Peyer's patch (tissue), 4 donors: ENCODE data around the gene AUTS2. TPM values are rescaled to one million over a fixed set of nuclear protein-coding genes. Genes with fewer than 3 reads are reported as not detected.

ENCODE experiments used
- DNase-seq, 3 donors: peaks; one replicate each; pipeline ENCODE4 v3.0.0-alpha.2; 2017 to 2019
- H3K27ac ChIP-seq, 4 donors: fragments of 200-600 bp; sonication (generic); one replicate each; pipeline ENCODE4 v1.5.1; 2016 to 2019
- H3K27me3 ChIP-seq, 2 donors: fragments of 200-600 bp; sonication (generic); one replicate each; pipeline ENCODE4 v1.5.1; 2019
- H3K36me3 ChIP-seq, 3 donors: fragments of 200-600 bp; sonication (generic); one replicate each; pipeline ENCODE4 v1.5.1; 2016 to 2019
- H3K4me1 ChIP-seq, 4 donors: fragments of 200-600 bp; sonication (generic); one replicate each; pipeline ENCODE4 v1.5.1; 2016 to 2019
- H3K4me3 ChIP-seq, 4 donors: fragments of 200-600 bp; sonication (generic); 1 replicate in 3 of 4; 2 replicates in 1 of 4; pipeline ENCODE4 v1.5.1; 2016 to 2019; ENCODE audit warnings: mild to moderate bottlenecking in 1 of 4
- H3K9me3 ChIP-seq, 4 donors: fragments of 200-600 bp; sonication (generic); one replicate each; pipeline ENCODE4 v1.5.1; 2016 to 2019; ENCODE audit warnings: mild to moderate bottlenecking in 1 of 4
- POLR2A ChIP-seq, 2 donors: fragments of 450-650 bp; IDR thresholded peaks; one replicate each; pipeline ENCODE4 v1.5.1; 2017; ENCODE audit warnings: antibody characterized with exemption in 2 of 2, mild to moderate bottlenecking in 2 of 2, moderate library complexity in 2 of 2
- total RNA-seq, 4 donors: library from RNA; depleted of rRNA; stranded (reverse); fragments of >200 nt; gene quantifications; one replicate each; pipeline ENCODE4 v1.1.0, GENCODE V29; 2016
- TF ChIP-seq, protein P1 (sequence below), 6 experiments: fragments of 450-650 bp in 4 of 6; fragments of 200-600 bp in 2 of 6; sonication (generic) in 1 of 6; IDR thresholded peaks; one replicate each; pipeline ENCODE4 v1.5.1; 2017 to 2019; ENCODE audit warnings: antibody characterized with exemption in 6 of 6, mild to moderate bottlenecking in 3 of 6, moderate library complexity in 1 of 6

The AUTS2 gene
- total RNA-seq, 4 donors from 2014 or later, result 55.9 to 90.0 (median 72.6) TPM

DNA sequence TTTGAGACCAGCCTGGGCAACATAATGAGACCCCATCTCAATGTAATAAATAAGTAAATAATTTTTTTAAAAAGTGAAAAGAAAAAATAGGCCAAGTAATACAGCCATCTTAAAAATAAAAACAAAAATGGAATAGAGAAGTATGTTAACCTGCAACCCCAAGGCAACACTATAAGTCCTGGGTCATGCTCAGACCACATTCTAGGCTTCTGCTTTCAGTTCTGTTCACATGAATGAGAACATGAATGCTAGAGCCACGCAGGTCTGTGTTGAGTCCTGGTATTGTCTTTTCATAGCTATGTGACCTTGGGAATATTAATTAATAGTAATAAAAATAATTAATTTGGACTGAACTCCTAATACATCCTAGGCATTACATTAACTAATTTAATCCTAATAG is 284.0 kb downstream of the AUTS2 start:
- Histone ChIP-seq H3K4me1 (no peaks in the 10 kb centered on the region), H3K4me3 (no peak overlapping the region), H3K9me3 (no peaks in the 10 kb centered on the region), H3K36me3 (no peaks in the 10 kb centered on the region), H3K27ac (no peak overlapping the region), H3K27me3 (no peaks in the 10 kb centered on the region)
- no peak for TF ChIP-seq POLR2A (IDR thresholded peaks at IDR 0.05)
- TF ChIP-seq, protein P1, sequence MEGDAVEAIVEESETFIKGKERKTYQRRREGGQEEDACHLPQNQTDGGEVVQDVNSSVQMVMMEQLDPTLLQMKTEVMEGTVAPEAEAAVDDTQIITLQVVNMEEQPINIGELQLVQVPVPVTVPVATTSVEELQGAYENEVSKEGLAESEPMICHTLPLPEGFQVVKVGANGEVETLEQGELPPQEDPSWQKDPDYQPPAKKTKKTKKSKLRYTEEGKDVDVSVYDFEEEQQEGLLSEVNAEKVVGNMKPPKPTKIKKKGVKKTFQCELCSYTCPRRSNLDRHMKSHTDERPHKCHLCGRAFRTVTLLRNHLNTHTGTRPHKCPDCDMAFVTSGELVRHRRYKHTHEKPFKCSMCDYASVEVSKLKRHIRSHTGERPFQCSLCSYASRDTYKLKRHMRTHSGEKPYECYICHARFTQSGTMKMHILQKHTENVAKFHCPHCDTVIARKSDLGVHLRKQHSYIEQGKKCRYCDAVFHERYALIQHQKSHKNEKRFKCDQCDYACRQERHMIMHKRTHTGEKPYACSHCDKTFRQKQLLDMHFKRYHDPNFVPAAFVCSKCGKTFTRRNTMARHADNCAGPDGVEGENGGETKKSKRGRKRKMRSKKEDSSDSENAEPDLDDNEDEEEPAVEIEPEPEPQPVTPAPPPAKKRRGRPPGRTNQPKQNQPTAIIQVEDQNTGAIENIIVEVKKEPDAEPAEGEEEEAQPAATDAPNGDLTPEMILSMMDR (IDR thresholded peaks at IDR 0.05), result no peak
- DNase-seq, result no peak

DNA sequence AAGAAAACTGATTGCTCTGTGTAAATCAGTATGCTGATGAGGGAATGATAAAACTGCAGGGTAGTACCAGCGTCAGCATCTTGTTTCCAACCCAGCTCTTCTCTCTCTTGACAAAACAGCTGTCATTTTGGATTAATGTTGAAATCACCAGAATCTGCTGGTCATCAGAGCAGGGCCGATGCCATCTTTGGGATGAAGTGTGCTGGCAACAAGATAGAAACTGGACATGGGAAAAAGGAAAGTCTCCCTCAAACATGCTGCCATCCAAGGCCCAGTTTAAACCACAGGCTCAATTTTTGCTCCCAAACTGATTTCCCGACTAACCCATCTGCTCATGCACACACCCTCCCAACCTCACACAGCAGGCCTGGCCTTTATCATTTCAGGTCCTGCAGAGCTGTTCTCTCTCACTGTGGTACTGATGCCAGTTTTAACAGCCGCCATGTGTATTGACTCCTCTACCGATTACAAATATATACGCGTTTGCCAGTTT is 285.2 kb downstream of the AUTS2 start:
- H3K4me3 ChIP-seq, result no peak overlapping the region
- H3K27me3 ChIP-seq, result no peaks in the 10 kb centered on the region
- H3K4me1 ChIP-seq, result no peaks in the 10 kb centered on the region
- no peak for DNase-seq
- no peaks in the 10 kb centered on the region for H3K36me3 ChIP-seq
- no peak overlapping the region for H3K27ac ChIP-seq
- TF ChIP-seq, protein P1 (IDR thresholded peaks at IDR 0.05), result no peak
- no peak for TF ChIP-seq POLR2A (IDR thresholded peaks at IDR 0.05)
- no peaks in the 10 kb centered on the region for H3K9me3 ChIP-seq

DNA sequence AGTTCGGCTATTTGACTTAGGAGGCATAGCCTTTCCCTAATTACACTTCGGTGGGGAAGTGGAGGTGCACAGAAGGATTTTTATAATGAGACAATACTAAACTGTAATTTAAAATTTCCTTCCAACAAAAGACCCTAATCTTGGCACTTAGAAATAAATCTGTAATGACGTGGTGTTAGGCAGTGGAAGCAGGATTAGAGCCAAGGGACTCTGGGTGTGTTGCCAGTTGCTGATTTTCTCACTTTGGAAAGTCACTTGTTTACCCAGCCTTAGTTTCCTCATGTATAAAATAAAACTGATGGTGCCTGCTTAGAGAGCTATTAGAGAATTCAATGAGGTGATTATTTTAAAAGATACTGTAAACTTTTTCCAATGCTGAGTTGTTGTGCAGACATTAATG is 287.2 kb downstream of the AUTS2 start:
- Histone ChIP-seq H3K36me3 (no peaks in the 10 kb centered on the region), H3K4me1 (no peaks in the 10 kb centered on the region), H3K9me3 (no peaks in the 10 kb centered on the region), H3K27ac (no peak overlapping the region), H3K4me3 (no peak overlapping the region), H3K27me3 (no peaks in the 10 kb centered on the region)
- DNase-seq, result no peak
- TF ChIP-seq POLR2A (IDR thresholded peaks at IDR 0.05), result no peak
- TF ChIP-seq, protein P1 (IDR thresholded peaks at IDR 0.05), result no peak

DNA sequence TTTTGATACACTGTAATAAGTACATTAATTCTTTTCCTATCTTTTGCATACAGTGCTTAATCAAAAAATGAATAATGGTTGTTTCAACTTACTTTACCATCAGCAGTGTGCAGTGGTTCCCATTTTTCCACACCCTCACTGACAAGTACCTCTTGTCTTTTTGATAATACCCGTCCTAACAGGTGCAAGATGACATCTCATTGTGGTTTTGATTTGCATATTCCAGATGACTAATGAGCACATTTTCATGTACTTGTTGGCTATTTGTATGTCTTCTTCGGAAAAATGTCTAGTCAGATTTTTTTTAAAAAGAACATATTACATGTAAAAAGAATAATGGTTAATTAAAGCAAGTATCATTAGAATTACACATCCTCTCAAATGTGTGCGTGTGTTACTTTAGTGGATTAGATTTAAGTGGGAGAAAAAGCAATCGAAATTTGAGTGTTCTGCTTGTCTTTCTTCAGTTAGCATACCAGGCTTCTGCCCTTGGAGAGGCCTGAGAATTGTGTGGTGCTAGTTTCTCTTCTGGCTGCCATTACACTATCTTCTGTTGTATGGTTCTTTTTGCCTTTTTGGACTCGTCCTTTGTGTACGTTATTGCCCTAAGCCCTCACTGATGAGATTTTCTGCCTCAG is 291.2 kb downstream of the AUTS2 start:
- H3K4me1 ChIP-seq, result no peaks in the 10 kb centered on the region
- DNase-seq, result no peak
- no peak overlapping the region for H3K4me3 ChIP-seq
- no peak for TF ChIP-seq POLR2A (IDR thresholded peaks at IDR 0.05)
- TF ChIP-seq, protein P1 (IDR thresholded peaks at IDR 0.05), result no peak
- no peaks in the 10 kb centered on the region for H3K27me3 ChIP-seq
- no peak overlapping the region for H3K27ac ChIP-seq
- no peaks in the 10 kb centered on the region for H3K36me3 ChIP-seq
- no peaks in the 10 kb centered on the region for H3K9me3 ChIP-seq

DNA sequence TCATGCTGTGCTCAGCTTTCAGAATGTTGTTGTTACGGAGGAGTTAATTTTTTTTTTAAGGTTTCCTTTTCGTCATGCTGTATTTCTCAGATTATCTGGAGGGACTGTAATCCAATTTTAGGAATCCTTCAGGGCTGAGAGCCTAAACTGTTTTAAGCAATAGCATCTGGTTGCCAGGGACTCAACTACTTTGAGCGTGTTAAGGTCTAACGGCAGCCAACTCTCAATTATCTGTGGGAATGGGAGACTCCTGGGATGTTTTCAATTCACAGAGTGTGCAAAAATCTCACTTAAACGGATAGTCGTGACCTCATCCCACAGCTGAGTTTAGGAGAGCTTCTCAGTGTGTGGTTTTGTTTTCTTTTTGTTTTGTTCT is 291.7 kb downstream of the AUTS2 start:
- no peak overlapping the region for H3K4me3 ChIP-seq
- TF ChIP-seq, protein P1 (IDR thresholded peaks at IDR 0.05), result no peak
- TF ChIP-seq POLR2A (IDR thresholded peaks at IDR 0.05), result no peak
- no peaks in the 10 kb centered on the region for H3K9me3 ChIP-seq
- H3K36me3 ChIP-seq, result no peaks in the 10 kb centered on the region
- no peaks in the 10 kb centered on the region for H3K27me3 ChIP-seq
- DNase-seq, result no peak
- no peak overlapping the region for H3K27ac ChIP-seq
- no peaks in the 10 kb centered on the region for H3K4me1 ChIP-seq
